GM18526 (cell line): ENCODE measurements around the gene GEN1.

Experiments
- POLR2A ChIP-seq: IDR thresholded peaks from 3 replicates; pipeline ENCODE4 v1.6.1; 2011; ENCODE audit not compliant: insufficient read length; ENCODE audit errors: extremely low read depth

Gene GEN1

DNA sequence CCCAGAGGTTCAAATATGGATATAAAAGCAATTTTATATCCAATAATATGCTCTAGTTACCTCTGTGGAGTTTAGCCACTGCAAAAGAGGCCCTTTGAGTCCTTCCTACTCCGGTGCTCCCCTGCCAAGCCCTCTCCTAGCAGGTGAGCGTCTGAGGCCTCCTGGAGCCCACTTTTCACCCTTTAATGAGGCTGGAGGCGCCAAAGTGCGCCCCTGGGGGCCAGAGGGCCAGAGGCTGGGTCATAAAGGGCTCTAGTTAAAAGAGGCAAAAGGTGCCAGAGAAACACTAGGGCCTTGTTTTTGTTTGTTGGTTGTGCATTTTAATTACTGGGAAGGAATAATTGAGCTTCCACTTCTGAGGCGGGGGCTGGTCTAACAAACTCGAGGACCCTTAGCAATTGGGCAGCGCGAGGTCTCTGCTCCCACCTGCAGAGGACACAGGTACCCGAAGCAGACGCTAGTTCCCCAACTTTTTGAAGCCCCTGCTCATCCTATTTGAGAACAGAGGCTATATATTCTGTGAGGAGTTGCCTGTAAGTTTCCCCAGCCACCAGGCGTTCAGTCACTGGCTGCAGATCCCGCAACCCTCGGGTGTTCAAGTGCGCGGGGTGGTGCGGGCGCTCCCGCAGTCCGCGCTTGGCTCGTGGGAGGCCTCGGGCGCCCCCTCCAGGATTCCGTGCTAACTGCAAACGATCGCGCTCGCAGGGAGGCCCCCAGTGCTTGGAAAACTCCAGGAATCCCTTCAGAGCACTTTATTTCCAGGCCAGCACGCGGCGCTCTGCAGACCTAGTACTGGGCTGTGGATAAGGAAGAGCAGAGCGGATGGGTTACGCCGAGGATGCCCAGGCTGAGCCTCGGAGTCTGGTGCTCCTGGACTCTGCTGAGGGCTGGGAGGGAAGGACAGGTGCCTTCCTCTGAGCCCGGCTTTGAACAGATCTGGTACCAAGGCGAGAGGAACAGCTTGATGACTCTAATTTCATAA, 76.4 kb downstream of the GEN1 start:
- no peak for TF ChIP-seq POLR2A

- no peak for TF ChIP-seq POLR2A
Observed at GRCh38 chr2:17835516-17835915, 81.6 kb downstream of the GEN1 start.
